GM10266 (cell line): Measurements from ENCODE around the gene GDF7.

Source experiments
- DNase-seq: peaks from one replicate; pipeline ENCODE4 v3.0.0; 2012; ENCODE audit errors: extremely low spot score
- TF ChIP-seq, protein P1 (sequence below): IDR thresholded peaks from 2 replicates; pipeline ENCODE4 v1.5.1; 2012; ENCODE audit warnings: mild to moderate bottlenecking, low read depth; ENCODE audit not compliant: control insufficient read depth, insufficient read depth; ENCODE audit errors: missing control alignments

GDF7 gene

DNA sequence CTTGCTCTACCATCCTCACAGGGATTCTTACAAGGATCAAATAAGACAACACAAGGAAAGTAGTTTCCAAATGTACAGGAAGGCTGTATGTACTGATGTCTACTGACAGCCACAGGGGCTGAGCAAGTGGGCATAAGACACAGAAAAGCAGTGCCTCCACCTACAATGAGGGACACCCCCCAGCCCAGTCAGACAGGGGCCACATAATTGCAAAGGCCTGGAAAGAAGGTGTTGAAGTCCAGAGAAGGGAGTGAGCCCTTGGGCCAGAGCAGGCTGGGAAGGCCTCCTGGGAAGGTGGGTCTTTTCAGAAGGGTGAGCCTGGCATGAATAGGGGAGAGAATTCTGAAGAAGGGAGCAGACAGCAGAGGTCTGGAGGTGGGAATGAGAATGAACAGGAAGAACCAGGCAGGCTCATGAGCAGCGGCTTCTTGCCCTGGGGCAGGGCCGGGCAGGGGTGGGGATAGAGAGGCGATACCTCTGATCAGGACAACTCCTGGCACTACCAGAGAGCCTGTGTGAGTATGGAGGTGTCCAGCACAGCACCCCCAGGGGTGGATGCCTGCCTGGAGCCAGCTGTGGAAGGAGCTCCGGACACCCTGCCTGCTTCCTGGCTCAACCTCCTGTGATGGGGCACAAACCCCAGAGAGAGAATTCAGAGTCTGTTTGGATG, 46.1 kb upstream of the GDF7 start:
- TF ChIP-seq, protein P1, sequence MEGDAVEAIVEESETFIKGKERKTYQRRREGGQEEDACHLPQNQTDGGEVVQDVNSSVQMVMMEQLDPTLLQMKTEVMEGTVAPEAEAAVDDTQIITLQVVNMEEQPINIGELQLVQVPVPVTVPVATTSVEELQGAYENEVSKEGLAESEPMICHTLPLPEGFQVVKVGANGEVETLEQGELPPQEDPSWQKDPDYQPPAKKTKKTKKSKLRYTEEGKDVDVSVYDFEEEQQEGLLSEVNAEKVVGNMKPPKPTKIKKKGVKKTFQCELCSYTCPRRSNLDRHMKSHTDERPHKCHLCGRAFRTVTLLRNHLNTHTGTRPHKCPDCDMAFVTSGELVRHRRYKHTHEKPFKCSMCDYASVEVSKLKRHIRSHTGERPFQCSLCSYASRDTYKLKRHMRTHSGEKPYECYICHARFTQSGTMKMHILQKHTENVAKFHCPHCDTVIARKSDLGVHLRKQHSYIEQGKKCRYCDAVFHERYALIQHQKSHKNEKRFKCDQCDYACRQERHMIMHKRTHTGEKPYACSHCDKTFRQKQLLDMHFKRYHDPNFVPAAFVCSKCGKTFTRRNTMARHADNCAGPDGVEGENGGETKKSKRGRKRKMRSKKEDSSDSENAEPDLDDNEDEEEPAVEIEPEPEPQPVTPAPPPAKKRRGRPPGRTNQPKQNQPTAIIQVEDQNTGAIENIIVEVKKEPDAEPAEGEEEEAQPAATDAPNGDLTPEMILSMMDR = no peak
- no peak for DNase-seq

DNA sequence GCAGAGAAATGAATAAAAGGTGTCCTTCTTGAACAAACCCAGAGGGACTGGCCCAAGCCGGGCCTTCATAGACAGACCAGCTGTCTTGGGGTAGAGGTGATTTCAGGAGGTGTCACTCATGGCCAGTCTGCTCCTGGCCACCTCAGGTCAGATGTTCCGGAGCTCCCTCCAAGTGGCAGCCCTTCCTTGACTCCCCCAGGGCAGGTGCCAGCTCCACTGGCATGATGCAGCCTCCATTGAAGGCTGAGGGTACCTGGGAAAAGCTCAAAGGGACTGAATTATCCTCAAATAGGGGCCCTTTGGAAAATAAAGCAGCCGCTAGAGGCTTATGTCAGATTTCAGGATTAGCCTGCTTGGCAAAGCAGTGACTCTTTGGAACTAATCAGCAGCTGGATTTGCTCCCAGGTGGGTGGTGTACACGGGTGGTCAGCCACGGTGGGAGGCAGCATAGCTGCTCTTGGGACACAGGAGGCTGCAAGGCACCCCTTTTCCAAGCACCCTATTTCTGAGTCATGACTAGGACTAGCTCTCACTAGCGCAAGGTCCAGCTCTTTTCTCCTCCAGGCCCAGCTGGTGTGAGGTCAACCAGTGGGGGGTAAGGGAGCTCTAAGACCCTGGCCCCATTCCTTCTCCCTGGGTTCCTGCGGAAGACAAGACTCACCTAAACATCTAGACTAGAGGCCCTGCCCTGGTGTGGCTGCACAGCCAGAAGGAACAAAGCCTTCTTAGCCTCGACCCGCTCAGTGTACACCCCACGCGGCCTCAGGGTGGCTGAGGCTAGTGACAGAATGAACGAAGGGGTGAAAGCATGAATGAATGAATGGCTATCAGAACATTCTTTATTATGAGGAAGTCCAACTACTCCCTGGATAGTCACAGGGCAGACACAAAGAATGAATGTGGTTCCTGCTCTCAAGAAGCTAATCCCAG, 45.3 kb upstream of the GDF7 start:
- DNase-seq = no peak
- TF ChIP-seq, protein P1 = no peak

DNA sequence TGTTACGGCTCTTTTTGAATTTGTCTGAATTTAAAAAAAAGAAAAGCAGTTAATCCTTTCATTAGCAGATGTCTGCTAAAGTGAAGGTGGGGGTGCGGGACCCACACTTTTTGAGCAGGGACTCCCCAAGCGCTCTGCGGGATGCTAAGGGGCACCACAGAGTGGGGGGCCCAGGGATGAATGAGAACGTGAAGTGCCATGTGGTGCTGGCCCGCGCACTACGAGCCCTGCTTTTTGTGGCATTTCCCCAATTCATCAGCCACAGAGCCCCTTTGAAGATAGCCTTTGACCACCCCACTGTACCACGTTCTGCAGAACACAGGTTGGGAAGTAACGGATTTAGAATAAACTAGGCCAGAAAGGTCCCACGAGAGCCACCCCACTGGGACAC, 44.7 kb upstream of the GDF7 start:
- no peak for DNase-seq
- TF ChIP-seq, protein P1 = no peak

DNA sequence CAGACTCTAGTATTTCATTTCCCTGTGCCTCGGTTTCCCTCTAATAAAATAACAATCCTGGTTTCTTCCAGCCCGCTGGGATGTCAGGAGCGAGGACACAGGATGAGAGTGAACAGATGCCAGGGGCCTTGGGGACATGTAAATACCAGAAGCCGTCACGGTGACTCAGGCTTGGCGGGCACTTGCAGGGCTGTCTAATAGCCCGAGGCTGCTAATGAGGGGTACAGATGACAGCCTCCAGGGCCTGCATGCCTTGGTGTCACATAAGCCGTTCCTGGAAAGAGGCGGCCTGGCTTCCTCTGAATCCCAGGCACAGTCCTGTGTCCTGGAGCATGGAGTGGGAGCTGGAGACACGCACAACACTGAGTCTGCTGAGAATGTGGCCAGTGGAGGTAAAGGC, 44.2 kb upstream of the GDF7 start:
- TF ChIP-seq, protein P1 = no peak
- DNase-seq = no peak

DNA sequence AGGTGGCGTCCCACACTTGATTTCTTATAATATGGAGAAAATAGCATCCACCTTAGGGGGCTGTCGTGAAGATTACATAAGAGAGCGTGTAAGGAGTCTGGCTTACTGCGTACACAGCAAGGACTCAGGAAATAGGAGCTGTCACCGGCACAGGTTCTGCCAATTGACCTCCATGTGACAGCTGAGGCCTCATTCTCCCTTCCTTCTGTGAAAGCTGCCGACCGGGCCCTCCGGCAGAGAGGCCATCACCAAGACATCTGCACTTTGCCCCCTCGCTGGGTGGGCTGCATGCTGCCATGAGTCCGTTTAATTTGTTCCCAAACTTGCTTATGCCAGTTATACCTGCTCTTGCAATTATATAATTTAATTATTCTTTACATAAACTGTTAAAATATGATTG, 43.7 kb upstream of the GDF7 start:
- no peak for DNase-seq
- TF ChIP-seq, protein P1 = no peak

DNA sequence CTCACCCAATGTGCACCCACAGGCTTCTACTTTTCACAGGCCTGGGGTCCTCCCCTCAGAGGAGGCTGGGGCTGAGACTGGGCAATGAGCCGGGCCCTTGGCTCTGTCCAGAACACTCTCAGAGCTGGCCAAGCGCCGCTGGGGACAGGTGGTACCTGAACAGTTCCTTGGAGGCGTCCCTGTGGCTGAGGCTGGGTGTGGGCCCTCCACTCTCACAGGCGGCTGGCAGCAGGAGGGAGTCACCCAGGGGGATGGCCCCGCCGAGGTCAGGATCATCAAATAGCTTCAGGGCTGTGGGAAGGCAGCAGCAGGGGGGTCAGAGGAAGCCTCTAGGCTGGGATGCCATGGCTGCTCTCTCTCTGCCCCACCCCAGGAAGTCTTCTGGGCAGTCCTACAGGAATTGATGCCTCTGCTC, 43.2 kb upstream of the GDF7 start:
- TF ChIP-seq, protein P1 = no peak
- DNase-seq = no peak

DNA sequence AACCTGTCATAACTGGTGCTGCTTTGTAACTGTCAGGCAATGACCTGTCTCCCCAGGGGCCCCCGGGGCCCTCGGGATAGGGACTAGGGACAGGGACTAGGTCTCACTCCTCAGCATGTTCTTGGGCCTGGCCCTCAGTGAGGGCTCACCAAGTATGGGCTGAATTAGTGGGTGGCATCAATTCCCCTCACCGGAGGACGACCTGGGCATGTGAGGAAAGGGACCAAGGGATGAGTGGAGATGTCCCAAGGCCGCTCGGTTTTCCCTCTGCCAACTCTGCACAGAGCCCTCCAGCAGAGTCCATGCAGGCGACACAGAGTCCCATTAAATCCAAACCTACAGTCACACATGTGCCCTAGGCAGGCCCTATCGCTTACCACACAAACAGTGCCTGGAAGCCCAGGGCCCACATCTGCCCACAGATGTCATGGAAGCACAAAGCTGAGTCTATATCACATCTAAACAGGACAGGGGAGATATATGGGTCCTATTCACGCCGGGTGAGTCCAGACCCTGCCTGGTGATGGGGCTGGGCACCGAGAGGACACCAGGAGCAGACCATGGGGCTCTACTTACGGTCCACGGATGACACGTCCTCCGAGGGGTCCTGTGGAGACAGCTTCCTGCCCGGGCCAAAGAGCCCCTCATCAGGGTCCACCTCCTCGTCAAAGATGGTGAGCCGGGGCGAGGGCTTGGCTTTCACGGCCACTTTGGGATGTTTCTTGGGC, 42.6 kb upstream of the GDF7 start:
- no peak for DNase-seq
- TF ChIP-seq, protein P1 = no peak
